Stimulated activated memory B cell treated with anti-CD40 and anti-IgM and Interleukin-4, amounts not matched to agents 10 μg/mL and 1 μg/mL and 100 μg/mL, for 72 hours (primary cell): ENCODE results near the gene GLIS1.

Experiments used
- ATAC-seq: fragments of 150-1000 bp; cut with Tn5 transposase; 2 replicates; pipeline ENCODE4 v1.10.0; 2021
- H3K27ac Mint-ChIP-seq: one replicate; pipeline ENCODE4 v1.8.0; 2022; ENCODE audit warnings: mild to moderate bottlenecking, mixed read lengths
- H3K27me3 Mint-ChIP-seq: one replicate; pipeline ENCODE4 v1.8.0; 2022; ENCODE audit warnings: mixed read lengths
- H3K36me3 Mint-ChIP-seq: one replicate; pipeline ENCODE4 v1.8.0; 2022; ENCODE audit warnings: mixed read lengths
- H3K4me1 Mint-ChIP-seq: one replicate; pipeline ENCODE4 v1.8.0; 2022; ENCODE audit warnings: mixed read lengths
- H3K4me3 Mint-ChIP-seq: one replicate; pipeline ENCODE4 v1.8.0; 2022; ENCODE audit warnings: mild to moderate bottlenecking, moderate library complexity, mixed read lengths
- H3K9me3 Mint-ChIP-seq: one replicate; pipeline ENCODE4 v1.8.0; 2022; ENCODE audit warnings: mixed read lengths

Gene GLIS1

GRCh38 chr1:53539226-53539625, 199.7 kb downstream of the GLIS1 start:
- no peak overlapping the region for H3K4me3 Mint-ChIP-seq
- no peak for ATAC-seq
- no peak overlapping the region for H3K27ac Mint-ChIP-seq

GRCh38 chr1:53536606-53537005, 202.4 kb downstream of the GLIS1 start:
- H3K36me3 Mint-ChIP-seq: no peaks in the 10 kb centered on the region
- peaks cover 37% of the 10 kb centered on the region for H3K27me3 Mint-ChIP-seq
- no peak for ATAC-seq
- H3K4me1 Mint-ChIP-seq: no peaks in the 10 kb centered on the region
- no peak overlapping the region for H3K4me3 Mint-ChIP-seq
- H3K27ac Mint-ChIP-seq: no peak overlapping the region
- no peaks in the 10 kb centered on the region for H3K9me3 Mint-ChIP-seq

More at GRCh38 chr1:53539226-53539625, 199.7 kb downstream of the GLIS1 start:
- Mint-ChIP-seq H3K9me3 (no peaks in the 10 kb centered on the region), H3K36me3 (no peaks in the 10 kb centered on the region), H3K4me1 (no peaks in the 10 kb centered on the region), H3K27me3 (peaks cover 35% of the 10 kb centered on the region)

GRCh38 chr1:53535846-53536245, 203.1 kb downstream of the GLIS1 start:
- Mint-ChIP-seq H3K36me3 (no peaks in the 10 kb centered on the region), H3K4me1 (no peaks in the 10 kb centered on the region), H3K27ac (no peak overlapping the region), H3K4me3 (no peak overlapping the region), H3K27me3 (peaks cover 37% of the 10 kb centered on the region), H3K9me3 (no peaks in the 10 kb centered on the region)
- ATAC-seq: no peak

GRCh38 chr1:53535226-53535625, 203.7 kb downstream of the GLIS1 start:
- ATAC-seq: no peak
- Mint-ChIP-seq H3K36me3 (no peaks in the 10 kb centered on the region), H3K9me3 (no peaks in the 10 kb centered on the region), H3K27ac (no peak overlapping the region), H3K4me3 (no peak overlapping the region), H3K4me1 (no peaks in the 10 kb centered on the region), H3K27me3 (peaks cover 37% of the 10 kb centered on the region)

- ATAC-seq: no peak
- H3K36me3 Mint-ChIP-seq: no peaks in the 10 kb centered on the region
- H3K4me1 Mint-ChIP-seq: no peaks in the 10 kb centered on the region
- peaks cover 23% of the 10 kb centered on the region for H3K27me3 Mint-ChIP-seq
- H3K27ac Mint-ChIP-seq: no peak overlapping the region
- H3K9me3 Mint-ChIP-seq: no peaks in the 10 kb centered on the region
- H3K4me3 Mint-ChIP-seq: no peak overlapping the region
These were observed 206.1 kb downstream of the GLIS1 start for GRCh38 chr1:53532912-53533311.

GRCh38 chr1:53532377-53532776, 206.6 kb downstream of the GLIS1 start:
- H3K4me1 Mint-ChIP-seq: no peaks in the 10 kb centered on the region
- no peak overlapping the region for H3K4me3 Mint-ChIP-seq
- H3K36me3 Mint-ChIP-seq: no peaks in the 10 kb centered on the region
- no peak for ATAC-seq
- peaks cover 23% of the 10 kb centered on the region for H3K27me3 Mint-ChIP-seq
- H3K27ac Mint-ChIP-seq: no peak overlapping the region
- no peaks in the 10 kb centered on the region for H3K9me3 Mint-ChIP-seq

GRCh38 chr1:53530550-53530949, 208.4 kb downstream of the GLIS1 start:
- ATAC-seq: no peak
- Mint-ChIP-seq H3K36me3 (no peaks in the 10 kb centered on the region), H3K4me1 (no peaks in the 10 kb centered on the region), H3K27me3 (peaks cover 29% of the 10 kb centered on the region), H3K27ac (no peak overlapping the region), H3K9me3 (no peaks in the 10 kb centered on the region), H3K4me3 (no peak overlapping the region)

GRCh38 chr1:53529555-53529954, 209.4 kb downstream of the GLIS1 start:
- no peak for ATAC-seq
- no peaks in the 10 kb centered on the region for H3K9me3 Mint-ChIP-seq
- H3K27me3 Mint-ChIP-seq: peaks cover 29% of the 10 kb centered on the region
- no peak overlapping the region for H3K4me3 Mint-ChIP-seq
- no peak overlapping the region for H3K27ac Mint-ChIP-seq
- no peaks in the 10 kb centered on the region for H3K4me1 Mint-ChIP-seq
- no peaks in the 10 kb centered on the region for H3K36me3 Mint-ChIP-seq

GRCh38 chr1:53527368-53527767, 211.6 kb downstream of the GLIS1 start:
- Mint-ChIP-seq H3K36me3 (no peaks in the 10 kb centered on the region), H3K27me3 (peaks cover 30% of the 10 kb centered on the region), H3K9me3 (no peaks in the 10 kb centered on the region), H3K27ac (no peak overlapping the region), H3K4me1 (no peaks in the 10 kb centered on the region), H3K4me3 (no peak overlapping the region)
- ATAC-seq: no peak

- Mint-ChIP-seq H3K36me3 (no peaks in the 10 kb centered on the region), H3K27ac (no peak overlapping the region), H3K4me3 (no peak overlapping the region), H3K4me1 (no peaks in the 10 kb centered on the region), H3K27me3 (peaks cover 30% of the 10 kb centered on the region), H3K9me3 (no peaks in the 10 kb centered on the region)
- no peak for ATAC-seq
These were observed 212.4 kb downstream of the GLIS1 start for GRCh38 chr1:53526451-53527101.

GRCh38 chr1:53525595-53525994, 213.4 kb downstream of the GLIS1 start:
- no peaks in the 10 kb centered on the region for H3K36me3 Mint-ChIP-seq
- peaks cover 30% of the 10 kb centered on the region for H3K27me3 Mint-ChIP-seq
- H3K27ac Mint-ChIP-seq: no peak overlapping the region
- no peaks in the 10 kb centered on the region for H3K4me1 Mint-ChIP-seq
- no peak for ATAC-seq
- H3K4me3 Mint-ChIP-seq: no peak overlapping the region
- no peaks in the 10 kb centered on the region for H3K9me3 Mint-ChIP-seq

- Mint-ChIP-seq H3K4me3 (no peak overlapping the region), H3K27me3 (peaks cover 37% of the 10 kb centered on the region)
These were observed 214.3 kb downstream of the GLIS1 start for GRCh38 chr1:53524428-53525375.

GRCh38 chr1:53521924-53522552, 216.9 kb downstream of the GLIS1 start:
- H3K4me3 Mint-ChIP-seq: no peak overlapping the region
- no peaks in the 10 kb centered on the region for H3K9me3 Mint-ChIP-seq
- no peak for ATAC-seq
- H3K36me3 Mint-ChIP-seq: no peaks in the 10 kb centered on the region
- no peaks in the 10 kb centered on the region for H3K4me1 Mint-ChIP-seq
- H3K27me3 Mint-ChIP-seq: peaks cover 39% of the 10 kb centered on the region
- H3K27ac Mint-ChIP-seq: no peak overlapping the region

More at GRCh38 chr1:53524428-53525375, 214.3 kb downstream of the GLIS1 start:
- H3K4me1 Mint-ChIP-seq: no peaks in the 10 kb centered on the region
- H3K36me3 Mint-ChIP-seq: no peaks in the 10 kb centered on the region
- H3K9me3 Mint-ChIP-seq: no peaks in the 10 kb centered on the region
- ATAC-seq: no peak
- H3K27ac Mint-ChIP-seq: no peak overlapping the region

- Mint-ChIP-seq H3K4me3 (no peak overlapping the region), H3K27ac (no peak overlapping the region), H3K36me3 (no peaks in the 10 kb centered on the region), H3K27me3 (peaks cover 24% of the 10 kb centered on the region), H3K4me1 (no peaks in the 10 kb centered on the region), H3K9me3 (no peaks in the 10 kb centered on the region)
- ATAC-seq: no peak
These were observed 218.5 kb downstream of the GLIS1 start for GRCh38 chr1:53520481-53520880.

- H3K4me1 Mint-ChIP-seq: no peaks in the 10 kb centered on the region
- H3K27me3 Mint-ChIP-seq: peaks cover 14% of the 10 kb centered on the region
- no peaks in the 10 kb centered on the region for H3K9me3 Mint-ChIP-seq
- H3K4me3 Mint-ChIP-seq: no peak overlapping the region
- H3K36me3 Mint-ChIP-seq: no peaks in the 10 kb centered on the region
- no peak overlapping the region for H3K27ac Mint-ChIP-seq
- ATAC-seq: no peak
These were observed 219.5 kb downstream of the GLIS1 start for GRCh38 chr1:53519421-53519820.
